ENCODE data around the gene CYP4A22.
A peak's percentile ranks its signal among the peaks of the same experiment; 100 is the strongest.
"Not testable (repeated sequence)": the region's sequence is repeated elsewhere in the genome, so short reads cannot be mapped to it uniquely, and the experiment has no call there.

The CYP4A22 gene

DNA sequence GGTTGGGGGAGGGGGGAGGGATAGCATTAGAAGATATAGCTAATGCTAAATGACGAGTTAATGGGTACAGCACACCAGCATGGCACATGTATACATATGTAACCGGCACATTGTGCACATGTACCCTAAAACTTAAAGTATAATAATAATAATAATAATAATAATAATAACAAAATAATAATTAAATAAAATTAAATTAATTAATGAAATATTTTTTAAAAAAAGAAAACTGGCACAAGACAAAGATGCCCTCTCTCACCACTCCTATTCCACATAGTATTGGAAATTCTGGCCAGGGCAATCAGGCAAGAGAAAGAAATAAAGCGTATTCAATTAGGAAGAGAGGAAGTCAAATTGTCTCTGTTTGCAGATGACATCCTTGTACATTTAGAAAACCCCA lies 20.7 kb downstream of the CYP4A22 start:
- DNase-seq = not testable (repeated sequence)

DNA sequence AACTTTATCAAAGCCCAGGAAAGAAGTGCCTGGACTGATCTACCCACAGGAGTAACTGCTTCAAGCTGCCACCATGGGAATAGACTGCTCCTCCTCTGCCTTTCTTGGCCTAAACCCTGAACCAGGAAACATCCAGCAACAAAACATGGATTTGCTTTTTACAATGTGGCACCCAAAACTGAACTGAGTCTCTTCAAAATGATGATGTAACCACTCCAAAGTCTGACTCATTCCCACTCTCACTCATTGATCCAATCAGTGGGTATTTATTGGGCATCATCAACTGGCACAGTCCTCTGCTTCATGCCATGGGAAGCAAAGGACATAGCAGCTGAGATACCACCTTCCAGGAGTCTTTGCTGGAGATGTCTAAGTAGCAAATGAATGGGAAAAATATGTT lies 23.5 kb downstream of the CYP4A22 start:
- DNase-seq = no peak

DNA sequence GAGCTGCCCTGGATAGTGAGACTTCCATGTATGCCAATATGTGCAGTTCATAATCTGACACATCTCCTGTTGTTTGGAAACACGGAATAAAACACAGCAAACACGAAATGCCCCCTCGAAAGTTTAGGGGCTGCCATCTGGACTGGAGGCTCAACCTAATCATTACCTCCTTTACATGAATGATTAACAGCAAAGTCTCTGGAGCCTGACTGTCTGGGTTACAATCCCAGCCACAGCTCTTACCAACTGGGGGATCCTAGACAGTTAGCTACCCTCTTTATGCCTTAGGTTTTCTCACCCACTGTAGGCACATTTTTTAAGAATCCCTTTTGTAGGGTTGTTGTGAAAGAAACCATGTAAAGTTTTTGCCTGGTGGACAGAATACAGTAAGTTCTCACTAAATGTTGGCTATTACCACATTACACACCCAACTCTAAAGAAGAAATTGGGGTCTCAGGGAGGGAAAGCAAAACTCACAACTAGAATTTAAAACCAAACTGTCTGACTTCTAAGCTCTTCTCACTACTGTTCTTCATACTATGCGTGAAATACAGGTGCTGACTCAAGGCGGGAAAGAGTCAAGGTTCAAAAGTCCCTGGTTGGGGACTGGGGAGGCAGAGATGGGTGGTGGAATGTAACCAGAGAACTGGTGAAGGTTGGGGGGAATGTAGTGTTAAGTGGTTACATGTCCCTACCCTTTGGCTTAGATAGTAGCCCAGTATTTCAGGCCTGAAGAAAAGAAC lies 24.2 kb downstream of the CYP4A22 start:
- DNase-seq = no peak

DNA sequence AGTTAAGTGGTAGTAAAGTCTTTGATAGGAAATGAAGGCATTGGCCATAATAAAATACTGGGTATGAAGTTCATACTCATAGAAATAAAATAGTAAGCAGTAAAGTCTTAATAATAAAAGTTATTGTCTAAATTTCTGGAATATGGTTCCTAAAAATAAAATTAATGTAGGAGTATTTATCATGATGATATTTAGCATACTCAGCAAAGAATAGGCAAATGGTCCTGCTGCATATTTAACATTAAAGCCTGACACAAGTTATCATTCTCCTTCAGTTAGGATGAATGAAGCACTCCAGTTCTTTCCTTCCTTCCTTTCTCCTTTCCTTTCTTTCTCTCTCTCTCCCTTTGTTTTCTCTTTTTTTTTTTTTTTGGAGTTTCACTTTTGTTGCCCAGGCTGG lies 27.3 kb downstream of the CYP4A22 start:
- DNase-seq = no peak

DNA sequence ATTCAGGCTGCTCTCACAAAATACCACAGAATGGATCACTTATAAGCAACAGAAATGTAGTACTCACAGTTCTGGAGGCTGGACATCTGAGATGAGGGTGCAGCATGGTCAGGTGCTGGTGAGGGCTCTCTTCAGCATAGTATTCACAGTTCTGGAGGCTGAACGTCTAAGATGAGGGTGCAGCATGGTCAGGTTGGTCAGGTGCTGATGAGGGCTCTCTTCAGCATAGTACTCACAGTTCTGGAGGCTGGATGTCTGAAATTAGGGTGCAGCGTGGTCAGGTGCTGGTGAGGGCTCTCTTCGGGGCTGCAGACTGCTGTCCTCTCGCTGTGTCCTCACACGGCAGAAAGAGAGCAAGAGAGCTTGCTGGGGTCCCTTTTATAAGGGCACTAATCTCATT lies 35.5 kb downstream of the CYP4A22 start:
- no peak for DNase-seq

DNA sequence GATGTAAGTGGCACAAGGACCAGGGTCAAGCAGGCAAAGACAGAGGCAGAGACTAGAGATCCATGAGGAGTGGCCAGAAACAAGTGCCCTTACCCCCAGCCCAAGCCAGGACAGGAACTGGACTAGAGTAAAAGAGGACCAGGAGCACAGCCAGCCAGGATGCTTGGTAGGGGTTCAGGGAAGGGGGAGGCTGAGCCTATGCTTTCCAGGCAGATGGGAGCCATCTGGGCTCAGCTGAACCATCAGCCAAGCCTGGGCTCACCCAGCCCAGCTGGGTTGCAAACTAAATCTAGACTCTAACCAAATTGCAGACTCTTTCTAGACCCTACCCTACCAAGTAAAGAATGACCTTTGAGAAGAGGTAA lies 37.4 kb downstream of the CYP4A22 start:
- no peak for DNase-seq

DNA sequence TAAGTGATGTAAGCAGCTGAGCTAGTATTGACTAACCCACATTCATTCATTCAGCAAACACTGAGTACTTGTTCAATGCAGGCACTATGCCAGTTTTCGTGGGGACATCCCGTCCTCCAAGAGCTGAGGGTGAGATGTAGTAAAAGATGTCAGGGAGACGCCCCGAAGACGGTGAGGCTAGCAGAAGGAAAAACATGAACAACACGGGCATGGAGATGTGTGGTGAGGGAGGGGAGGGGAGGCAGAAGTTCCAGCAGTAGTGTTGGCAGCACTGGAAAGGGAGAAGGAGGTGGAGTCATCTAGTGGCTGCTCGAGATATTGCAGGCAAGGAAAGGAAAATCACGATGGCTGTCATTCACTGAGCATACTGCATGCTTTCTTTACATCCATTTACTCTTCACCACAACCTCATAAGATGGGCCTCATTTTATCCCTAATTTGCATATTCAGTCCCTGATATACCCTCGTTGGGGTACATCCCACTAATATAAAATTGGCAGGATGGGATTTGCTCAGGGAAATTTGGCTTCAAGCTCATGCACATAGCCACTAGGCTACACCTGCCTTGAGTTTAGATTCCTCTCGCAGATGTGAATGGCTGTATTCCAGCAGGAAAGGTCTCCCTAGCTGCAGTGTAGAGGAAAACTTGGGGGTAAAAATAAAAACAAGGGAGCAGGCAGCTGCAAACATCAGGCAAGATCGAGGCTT lies 38.1 kb downstream of the CYP4A22 start:
- DNase-seq = peak; percentile 85

DNA sequence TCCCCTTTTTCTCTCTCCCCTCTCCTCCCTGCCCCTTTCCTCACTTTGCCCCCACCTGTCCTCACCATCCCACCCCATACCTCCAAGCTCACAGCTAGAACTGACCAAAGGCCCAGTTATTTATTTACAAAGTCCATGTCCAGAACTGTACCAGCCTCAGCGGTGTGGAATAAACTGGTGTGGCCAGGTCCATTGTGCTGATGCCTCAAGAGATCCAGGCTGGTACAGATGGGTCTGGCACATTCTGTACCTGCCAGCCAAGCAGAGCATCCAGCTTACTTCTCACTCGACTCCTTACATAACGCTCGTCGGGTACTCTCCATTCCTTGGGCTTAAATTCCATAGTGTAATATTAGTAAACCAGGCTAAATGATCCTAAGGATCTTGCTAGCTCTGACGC lies 40.8 kb downstream of the CYP4A22 start:
- no peak for DNase-seq

DNA sequence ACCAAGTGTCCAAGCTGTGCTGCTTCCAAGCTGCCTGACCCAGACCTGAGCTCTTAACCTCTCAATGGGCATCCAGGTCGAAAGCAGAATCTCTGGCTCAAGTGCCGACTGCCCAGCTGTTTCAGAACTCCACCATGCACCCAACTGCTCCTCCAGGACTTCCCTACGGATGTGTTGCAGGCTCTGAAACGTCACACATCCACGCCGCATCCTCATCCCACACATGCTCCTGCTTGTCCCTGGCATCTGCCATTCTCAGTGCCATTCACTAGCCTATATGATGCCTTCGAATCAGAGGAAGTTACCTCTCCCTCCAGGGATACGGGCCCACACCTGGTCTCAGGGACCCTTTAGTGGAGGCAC lies 41.4 kb downstream of the CYP4A22 start:
- no peak for DNase-seq

DNA sequence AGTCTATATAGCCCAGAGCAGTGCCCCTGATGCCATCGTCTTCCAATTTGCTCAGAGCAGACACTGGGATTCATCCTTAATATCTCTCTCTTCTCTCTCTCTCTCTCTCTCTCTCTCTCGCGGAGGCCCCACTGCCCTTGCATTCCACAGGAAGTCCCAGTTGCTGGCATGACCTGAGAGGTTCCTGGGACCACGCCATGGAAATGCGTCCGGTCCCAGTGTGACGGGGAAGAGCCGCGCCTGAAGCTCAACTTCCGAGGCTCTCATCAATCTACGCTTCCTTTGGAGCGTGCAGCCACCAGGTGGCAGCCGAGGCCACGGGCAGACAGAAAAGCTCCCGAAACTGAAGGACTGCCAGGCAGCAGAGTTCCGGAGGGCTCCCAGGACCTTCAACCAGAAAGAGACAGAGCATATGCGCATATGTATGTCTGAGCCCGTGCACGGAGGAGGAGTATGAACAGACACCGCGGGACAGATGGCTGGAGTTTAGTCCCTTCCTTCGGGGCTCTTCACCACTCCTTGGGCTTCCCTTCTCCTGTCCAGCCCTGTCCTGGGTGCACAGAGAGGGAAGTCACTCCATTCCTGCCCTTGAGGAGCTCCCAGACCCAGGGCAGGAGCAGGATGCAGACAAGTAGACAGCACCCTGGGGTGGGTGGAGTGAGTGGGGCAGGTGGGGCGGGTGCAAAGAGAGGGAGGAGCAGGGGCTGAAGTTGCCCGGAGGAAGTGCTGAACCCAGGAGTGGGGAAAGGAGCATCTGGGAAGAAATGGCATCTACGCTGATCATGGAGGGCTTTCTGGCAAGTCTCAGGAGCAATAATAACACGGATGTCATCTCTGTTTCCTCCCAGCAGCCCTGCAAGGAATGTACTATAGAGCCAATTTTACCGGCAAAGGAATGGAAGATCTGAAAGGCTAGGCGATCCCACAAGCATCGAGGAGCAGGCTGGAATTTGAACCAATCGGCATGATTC lies 42.1 kb downstream of the CYP4A22 start:
- peak; percentile 97 for DNase-seq

DNA sequence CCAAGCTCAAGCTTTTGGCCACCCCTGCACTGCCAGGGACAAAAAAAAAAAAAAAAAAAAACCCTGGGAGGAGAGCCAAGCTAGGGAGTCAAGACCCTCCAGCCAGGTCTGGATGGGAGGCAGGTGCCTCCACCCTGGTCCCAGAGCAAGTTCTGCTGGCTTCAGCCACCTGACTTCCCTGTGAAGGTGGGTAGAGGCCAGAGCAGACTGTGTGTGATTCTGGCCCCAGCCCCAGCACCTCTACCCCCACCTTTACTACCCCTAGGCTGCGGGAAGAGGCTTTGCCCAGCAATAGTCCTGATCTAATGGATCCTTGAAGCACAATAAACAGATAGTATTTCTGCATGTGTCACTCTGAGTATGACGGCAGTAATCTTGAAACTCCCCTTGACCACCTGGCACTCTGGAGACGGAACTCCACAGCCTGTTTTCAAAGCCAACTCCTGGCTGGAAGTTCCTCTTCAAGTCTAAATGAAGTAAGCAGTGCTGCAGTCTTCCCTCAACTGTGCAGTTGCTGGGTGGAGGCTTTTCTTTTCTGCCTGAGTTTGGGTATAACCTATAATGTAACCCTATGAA lies 42.8 kb downstream of the CYP4A22 start:
- no peak for DNase-seq

DNA sequence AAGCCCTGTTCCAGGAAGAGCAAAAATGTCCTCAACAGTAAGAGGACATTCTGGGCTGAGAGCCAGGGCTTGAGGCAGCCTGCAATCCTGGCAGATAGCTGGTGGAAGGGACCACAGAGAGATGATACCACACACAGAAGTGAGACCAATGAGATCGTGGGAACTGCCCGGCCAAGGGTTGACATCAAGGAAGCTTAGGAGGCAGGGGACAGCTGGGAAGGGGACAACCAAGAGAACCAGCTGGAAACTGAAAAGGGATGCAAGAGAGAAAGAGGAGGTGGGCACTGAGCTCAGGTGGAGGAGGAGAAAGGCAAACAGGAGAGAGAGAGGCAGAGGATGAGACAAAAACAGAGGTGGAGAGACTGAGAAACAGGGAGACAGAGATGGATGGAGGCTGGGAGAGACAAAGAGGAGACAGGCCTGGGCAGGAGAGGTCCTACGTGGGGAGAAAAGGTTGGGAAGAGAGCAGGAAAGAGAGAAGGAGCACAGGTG lies 43.4 kb downstream of the CYP4A22 start:
- peak; percentile 92 for DNase-seq

DNA sequence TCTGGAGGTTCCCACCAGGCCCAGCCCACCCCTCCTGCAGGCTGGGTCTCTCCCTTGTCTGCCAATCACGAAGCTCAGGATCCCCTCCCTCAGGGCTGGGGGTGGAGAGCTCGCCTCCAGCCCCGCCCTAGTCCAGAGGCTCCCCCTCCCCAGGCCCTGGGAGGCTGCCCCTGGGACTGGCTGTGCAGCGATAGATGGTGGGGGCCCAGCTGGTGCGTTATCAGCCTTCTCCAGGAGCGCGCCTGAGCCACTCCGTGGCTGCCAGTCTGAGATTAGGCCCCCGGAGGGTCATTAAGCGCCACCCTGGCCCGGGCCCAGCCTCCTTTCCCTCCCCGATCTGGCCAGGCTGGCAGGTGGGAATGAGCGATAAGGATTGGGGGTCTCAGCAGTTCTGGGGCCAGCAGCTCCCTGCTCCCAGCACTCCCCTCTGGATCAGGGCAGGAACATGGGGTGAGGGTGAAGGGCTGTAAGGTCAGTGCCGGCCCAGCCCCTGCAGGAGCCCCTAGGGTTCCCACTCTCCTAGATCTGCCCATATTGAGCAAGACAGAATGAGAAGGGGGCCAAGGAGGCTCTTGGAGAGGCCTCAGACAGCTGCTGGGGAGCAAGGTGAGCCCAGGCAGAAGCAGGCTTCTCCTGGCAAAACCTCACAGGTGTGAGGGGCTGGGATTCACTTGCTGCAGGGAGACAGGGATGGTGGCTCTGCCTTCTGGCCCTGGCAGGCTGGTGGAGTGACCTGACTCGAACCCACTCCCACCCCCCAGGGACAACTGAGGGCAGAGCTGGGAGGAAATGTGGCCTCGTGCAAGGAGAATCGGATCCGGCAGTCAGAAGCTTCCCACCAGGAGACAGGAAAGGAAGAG lies 44.1 kb downstream of the CYP4A22 start:
- peak; percentile 98 for DNase-seq

DNA sequence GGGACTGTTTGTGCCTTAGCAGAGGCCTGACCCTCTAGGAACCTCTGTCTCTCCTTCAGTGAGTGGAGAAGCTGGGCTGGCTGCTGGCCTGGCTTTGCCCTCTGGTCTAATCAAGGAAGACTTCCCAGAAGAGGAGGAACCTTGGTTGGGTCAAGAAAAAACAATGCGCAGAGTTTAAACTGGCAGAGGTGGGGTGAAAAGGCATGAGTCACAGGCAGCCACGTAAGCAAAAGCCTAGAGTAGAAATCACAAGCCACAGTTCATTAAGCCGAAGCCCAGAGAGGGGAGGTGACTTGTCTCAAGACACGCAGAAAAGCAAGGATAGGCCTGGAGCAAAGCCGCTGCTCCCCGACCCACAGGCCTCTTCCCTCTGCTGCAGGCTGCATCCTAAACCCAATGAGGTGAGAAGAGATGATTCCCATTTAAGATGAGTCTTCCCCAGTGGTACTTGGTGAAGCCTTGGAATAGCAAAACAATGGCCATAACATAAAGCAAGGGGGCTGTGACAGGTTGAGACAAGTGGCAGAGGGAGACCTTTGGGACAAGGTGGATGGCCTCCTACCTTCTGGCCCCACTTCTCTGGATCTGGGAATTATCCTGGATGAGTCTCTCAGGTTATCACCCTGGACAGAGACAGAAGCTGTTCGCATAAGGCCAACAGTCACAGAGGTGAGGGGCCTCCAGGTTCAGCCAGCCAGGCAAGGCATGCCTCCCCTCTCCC lies 44.9 kb downstream of the CYP4A22 start:
- DNase-seq = peak; percentile 91

DNA sequence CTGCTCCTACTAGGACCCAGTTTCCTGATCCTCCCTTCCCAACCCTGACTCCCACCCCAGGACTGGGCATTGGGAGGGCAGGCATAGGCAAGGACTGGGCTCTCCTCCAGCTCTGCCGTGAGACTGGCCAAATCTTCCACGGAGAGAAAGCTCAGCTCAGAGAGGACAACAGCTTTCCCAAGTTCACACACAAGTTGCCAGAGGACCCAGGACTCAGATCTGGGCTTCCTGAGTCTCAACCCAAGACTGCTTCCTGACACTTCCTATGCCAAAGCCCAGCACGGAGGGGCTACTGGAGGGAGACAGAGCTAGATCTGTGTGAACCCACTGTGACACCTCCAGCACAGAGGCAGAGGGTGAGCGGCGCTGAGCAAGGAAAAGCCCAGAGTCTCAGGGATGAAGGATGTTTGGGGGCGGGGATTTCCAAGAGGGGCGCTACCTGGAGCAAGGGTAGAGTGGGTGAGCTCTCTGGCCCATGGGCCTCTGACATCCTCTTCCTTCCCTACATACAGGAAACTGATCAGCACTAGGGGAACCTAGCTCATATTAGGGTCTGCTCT lies 45.5 kb downstream of the CYP4A22 start:
- DNase-seq = no peak

DNA sequence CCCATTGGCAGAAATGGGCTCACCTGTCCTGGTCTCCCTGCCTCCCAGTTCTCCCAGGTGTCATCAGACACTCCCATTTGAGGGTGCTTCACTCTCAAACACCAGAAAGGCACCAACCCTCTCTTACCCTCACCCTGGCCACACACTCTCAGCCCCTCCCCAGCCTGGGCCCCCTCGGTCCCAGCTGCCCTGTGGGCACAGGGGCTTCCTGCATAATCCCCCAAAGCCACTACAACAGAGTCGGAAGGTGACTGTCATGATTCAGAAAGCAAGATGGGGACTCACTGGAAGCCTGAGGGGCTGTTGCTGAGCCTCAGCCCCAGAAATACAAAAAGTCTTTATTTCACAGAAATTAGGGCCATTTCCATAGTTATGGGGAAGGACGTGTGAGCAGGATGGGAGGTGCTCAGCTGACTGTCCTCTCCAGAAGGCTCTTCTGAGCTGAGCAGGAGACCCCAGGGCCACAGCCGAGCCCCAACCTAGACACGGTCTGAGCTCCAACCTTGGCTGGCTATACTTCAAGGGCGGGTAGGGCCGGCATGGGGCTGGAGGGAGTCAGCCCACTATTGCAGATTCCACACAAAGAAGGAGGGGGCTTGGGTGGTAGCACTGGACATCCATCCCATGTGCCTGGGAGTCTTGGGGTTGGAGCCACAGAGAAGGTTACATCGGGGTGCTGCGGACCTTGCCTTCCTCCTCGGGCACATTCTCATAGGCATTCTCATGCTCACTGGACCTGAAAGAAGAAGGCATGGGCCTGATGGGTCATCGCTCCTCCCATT lies 46.3 kb downstream of the CYP4A22 start:
- no peak for DNase-seq

DNA sequence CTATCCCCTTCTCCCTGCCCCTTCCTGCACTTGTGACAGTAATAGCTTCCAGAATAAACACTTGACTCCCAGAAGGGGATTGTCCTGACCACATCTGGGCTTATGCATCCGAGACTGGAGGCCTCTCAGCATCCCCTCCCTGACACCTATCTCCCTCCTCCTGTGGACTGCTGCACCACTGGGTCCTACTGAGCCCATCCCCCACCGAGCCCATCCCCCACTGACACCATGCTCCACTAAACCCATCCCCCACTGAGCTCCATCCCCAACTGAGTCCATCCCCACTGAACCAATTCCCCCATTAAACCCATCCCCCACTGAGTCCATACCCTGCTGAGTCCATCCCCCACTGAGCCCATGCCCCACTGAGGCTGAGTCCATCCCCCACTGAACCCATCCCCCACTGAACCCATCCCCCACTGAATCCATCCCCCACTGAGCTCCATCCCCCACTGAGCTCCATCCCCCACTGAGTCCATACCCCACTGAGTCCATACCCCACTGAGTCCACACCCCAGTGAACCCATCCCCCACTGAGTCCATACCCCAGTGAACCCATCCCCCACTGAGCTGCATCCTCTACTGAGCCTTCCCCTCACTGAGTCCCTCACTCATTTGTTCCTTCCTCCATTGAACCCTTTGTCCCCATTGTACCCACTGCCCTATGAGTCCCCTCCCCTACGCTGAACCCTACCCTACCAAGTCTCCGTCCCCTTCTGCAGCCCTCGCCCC lies 47.0 kb downstream of the CYP4A22 start:
- peak; percentile 48 for DNase-seq

DNA sequence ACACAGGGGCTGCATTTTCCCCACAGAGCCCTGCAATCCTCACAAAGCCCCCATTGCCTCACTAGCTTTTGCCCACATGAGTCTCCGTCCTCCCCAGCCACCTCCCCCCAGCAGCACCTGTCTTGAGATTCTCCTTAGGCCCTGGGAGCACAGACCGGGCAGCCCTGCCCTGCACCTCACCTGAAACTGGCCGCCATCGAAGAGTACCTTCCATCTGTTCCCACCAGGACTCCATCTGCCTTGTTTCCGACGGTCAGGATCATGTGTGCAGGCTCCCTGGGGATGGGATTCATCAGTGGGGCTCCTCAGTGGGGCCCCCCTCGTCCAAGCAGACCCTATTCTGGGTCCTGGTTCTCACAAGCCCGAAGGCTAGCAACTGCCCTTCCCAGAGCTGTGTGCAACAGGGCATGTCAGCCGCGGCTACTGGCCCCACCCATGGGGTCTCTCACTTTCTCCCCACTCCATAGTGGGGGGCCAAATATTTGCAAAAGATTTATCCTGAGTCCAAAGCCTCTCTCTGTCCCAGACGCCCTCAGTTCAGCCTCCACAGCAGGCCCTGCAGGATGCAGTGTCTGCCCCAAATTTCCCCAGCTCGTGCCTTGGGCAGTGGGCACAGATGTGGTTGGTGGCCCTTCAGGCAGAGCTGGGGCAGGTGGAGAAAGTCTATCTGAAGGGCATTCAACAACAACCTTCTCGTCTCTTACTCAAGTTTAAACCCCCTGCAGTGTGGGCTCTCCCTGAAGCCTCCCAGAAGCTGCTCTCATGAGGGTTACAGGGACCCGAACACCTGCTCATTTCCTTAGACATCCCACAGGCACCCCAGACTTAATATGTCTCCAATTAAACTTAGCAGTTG lies 47.8 kb downstream of the CYP4A22 start:
- DNase-seq = no peak
